ENCODE results near the gene DNAJC25. TPM values are rescaled to one million over a fixed set of nuclear protein-coding genes. Genes with fewer than 3 reads are reported as not detected.
A peak's percentile ranks its signal among the peaks of the same experiment; 100 is the strongest.
"Not testable (repeated sequence)": the region's sequence is repeated elsewhere in the genome, so short reads cannot be mapped to it uniquely, and the experiment has no call there.

The DNAJC25 gene
- 7.7 TPM for polyA plus RNA-seq (2013, experiment 1 of 2; ENCODE audit: insufficient read length)
- 7.2 TPM for polyA plus RNA-seq (2013, experiment 2 of 2; ENCODE audit: insufficient read length)

- DNase-seq, result peak; percentile 99
Measured at GRCh38 chr9:111631214-111631971, at the start of gene DNAJC25. Gene DNAJC25 (plus strand): TSS chr9:111631334. CDS start chr9:111631408, 74 bp downstream.

DNA sequence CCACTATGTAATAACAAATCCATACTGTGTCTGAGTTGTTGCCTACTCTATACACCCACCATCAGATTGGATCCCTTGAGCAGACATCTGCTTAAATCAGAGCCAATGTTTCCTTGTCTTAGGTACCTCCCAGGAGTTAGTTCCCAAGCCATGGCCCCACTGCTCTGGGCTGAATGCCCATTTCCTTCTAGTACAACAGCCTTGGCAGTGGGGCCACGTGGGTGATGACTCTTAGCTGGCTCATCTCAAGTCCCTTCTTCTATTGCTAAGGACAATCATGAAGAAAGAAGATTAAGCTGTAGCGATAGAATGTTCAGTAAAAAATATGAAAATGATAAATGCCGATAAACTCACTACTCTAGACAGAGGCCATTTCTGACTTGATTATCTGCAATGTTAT, 48.2 kb upstream of the DNAJC25 start:
- no peak for DNase-seq

GRCh38 chr9:111586378-111586777, 44.8 kb upstream of the DNAJC25 start:
- no peak for DNase-seq

DNA sequence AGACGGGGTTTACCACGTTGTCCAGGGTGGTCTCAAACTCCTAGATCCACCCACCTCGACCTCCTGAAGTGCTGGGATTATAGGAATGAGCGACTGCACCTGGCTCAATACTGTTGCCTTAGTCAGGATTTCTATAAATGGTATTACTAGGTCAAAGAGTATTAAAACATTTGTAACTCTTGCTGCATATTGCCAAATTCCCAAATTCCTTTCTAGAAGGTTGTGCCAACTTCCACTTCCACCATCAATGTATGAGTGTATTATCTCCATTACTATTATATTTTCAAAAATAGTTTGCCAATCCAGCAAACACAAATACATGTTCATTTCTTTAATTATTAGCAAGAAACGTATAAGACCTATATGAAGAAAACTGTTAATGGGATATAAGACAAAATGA, 42.3 kb upstream of the DNAJC25 start:
- DNase-seq, result no peak

GRCh38 chr9:111597852-111598732, 33.0 kb upstream of the DNAJC25 start:
- peak; percentile 51 for DNase-seq

DNA sequence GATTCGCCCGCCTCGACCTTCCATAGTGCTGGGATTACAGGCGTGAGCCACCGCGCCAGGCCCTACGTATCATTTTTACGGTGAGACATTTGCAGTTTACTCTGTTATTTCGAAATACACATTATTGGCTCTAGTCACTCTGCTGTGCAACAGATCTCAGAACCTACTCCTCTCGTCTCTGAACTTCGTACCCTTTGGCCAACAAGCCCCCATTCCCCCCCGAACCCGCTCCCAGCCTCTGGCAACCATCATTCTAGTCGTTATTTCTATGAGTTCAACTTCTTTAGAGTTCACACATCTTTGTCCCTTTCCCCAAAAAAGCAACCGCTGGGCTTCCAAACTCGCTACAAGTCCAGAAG, 32.4 kb upstream of the DNAJC25 start:
- DNase-seq, result peak; percentile 23

DNA sequence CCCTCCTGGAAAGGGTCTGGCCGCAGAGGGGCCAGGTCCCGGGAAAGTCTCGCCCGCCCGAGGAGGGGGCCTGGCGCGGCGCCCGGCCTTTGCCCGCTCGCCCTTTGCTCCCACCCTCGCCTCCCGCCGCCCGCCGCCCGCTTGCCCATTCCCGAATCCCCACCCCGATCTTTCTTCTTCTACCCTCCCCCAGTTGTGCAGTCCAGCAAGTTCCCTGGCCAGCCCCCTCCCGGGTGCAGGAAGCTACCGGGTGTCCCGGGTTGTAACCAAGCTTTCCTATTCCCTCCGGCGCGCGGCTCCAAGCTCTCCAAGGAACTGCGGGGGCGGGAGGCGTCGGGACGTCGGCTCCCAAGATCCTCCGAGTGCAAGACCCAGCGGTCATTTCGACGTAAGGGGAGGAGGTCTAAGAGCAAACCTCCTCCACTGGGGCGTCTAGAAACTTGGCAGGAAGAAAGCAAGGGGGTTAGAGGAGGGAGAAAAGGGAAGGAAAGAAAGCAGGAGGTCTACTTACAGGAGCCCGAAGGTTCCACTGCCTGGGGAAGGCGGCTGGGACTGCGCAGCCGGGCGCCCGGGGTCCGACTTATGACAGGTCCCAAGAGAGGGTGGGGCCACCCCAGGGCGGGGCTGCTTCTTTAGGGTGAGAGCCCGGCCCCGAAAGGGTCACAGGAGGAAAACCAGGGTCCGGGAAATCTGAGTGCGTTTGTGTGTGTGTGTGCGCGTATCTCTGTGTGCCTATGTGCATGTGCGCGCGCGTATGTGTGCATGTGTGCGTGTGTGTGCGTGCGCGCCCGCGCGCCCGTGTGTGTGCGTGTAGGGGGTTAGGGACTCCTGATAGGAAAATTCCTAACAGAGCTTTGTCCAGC, 31.8 kb upstream of the DNAJC25 start, which contains the start of gene PTGR1:
TSS of gene PTGR1 (minus strand) at position 556 of the 863 bp plus-strand sequence. CDS start 2,225 bp downstream, outside the sequence.
- peak; percentile 87 for DNase-seq

DNA sequence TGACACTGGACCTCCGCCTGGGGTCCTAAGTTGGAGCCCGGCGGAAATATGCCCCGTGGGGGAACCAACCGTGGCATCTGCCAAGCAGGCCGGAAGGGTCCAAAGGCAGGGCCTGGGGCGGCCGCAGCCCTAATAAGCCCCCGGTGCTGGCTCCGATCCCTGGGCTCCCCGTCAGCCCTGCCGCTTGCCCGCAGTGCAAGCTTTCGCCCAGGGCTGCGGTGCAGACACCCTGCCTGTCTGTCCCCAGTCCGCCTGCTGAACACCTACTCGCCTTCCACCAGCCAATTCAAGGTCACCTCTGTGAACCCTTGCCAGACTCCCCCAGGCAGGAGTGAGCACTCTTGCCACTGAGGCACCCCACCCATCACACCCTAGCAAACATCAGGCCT, 31.2 kb upstream of the DNAJC25 start:
- no peak for DNase-seq

DNA sequence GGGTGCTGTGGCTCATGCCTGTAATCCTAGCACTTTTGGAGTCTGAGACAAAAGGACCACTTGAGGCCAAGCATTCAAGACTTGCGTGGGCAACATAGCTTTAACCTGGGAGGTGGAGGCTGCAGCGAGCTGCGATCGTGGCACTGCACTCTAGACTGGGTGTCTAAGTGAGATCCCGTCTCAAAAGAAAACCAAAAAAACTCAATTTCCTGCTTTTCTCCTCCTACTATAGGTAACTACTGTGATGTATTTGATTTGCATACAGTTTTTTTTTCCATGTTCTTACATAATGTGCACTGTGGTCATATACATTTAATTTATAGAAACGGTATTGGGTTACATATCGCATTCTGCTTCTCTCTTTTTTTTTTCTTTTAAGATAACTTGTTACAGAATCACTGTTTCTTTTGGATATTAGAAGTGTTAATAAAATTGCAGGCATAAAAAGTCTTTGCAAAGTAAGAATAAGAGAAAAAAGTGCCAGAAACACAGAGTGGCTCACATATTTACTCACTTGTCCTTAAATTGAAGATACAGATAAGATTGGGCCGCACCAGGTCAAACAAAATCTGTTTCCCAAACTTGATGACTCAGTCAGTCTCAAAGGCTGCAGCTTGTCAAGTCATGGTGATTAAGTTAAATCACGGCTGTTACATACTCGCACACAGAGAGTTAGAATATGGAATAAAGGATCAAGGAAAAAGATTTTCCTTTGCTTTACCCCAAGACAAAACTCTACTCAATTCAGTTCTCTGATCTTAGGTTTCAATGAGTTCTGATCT, 29.7 kb upstream of the DNAJC25 start:
- peak; percentile 31 for DNase-seq

DNA sequence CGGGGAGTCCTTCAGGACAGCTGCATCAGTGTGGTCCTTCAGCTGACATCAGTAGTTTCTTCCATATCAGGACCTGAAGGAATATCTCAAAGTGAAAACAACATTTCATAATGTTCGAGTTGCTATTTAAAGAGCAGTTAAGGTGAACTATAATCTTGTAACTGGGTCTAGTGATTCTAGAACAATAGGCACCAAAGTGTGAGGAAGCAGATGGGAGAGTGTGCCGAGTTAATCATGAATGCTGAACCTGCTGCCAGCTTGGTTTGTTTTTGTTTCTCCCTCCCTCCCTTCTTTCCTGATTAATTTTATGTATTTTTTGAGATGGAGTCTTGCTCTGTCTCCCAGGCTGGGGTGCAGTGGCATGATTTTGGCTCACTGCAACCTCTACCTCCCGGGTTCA, 28.1 kb upstream of the DNAJC25 start:
- DNase-seq, result no peak

- no peak for DNase-seq
Measured at GRCh38 chr9:111604054-111604615, 27.0 kb upstream of the DNAJC25 start.

GRCh38 chr9:111605041-111605559, 26.0 kb upstream of the DNAJC25 start:
- no peak for DNase-seq

- DNase-seq, result no peak
Measured at GRCh38 chr9:111610149-111610548, 21.0 kb upstream of the DNAJC25 start.

GRCh38 chr9:111610845-111611244, 20.3 kb upstream of the DNAJC25 start:
- DNase-seq, result no peak

DNA sequence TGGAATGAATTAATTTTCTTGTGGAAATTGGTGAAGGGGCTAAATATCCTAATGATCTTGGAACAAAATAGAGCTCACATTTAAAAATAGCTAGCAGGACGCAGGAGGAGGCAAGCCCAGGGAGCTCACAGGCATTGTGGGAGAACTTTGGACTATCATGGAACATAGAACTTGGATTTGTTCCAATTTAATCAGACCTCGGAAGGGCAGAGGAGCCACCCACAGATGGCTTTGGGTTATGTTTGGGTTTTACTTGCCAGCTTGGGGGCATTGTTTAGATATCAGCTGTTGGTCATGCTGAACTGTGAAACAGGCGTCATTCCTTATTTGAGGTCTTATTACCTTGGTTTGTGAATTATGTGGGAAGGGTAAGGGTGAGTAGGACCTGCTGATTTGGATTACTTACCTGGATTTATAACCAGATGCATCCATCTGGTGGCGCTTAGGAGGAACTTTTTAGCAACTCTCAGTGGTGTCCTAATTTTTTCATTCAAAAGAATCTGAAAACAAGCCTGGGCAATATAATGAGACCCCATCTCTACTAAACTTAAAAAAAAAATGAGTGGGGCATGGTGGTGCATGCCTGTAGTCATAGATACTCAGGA, 17.6 kb upstream of the DNAJC25 start:
- DNase-seq, result no peak

DNA sequence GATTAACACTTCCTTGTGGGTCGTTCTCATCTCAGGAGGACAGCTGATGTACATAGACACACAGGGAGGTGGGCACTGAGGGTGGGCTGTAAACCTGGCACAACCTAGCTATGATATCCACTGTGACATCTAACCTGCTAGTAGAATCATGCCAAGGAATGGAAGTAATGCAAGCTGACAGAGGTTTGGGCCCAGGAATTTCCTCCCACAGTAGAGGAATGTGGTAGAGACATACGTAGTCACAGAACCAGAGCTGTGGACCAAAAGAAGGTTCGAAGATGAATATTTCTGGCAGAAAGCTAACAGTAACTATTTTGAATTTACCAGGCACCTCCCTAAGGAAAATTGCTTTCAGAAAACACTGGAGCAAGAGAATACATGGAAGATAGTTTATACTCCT, 15.2 kb upstream of the DNAJC25 start:
- DNase-seq, result peak; percentile 14

- not testable (repeated sequence) for DNase-seq
Measured at GRCh38 chr9:111617349-111617748, 13.8 kb upstream of the DNAJC25 start.

DNA sequence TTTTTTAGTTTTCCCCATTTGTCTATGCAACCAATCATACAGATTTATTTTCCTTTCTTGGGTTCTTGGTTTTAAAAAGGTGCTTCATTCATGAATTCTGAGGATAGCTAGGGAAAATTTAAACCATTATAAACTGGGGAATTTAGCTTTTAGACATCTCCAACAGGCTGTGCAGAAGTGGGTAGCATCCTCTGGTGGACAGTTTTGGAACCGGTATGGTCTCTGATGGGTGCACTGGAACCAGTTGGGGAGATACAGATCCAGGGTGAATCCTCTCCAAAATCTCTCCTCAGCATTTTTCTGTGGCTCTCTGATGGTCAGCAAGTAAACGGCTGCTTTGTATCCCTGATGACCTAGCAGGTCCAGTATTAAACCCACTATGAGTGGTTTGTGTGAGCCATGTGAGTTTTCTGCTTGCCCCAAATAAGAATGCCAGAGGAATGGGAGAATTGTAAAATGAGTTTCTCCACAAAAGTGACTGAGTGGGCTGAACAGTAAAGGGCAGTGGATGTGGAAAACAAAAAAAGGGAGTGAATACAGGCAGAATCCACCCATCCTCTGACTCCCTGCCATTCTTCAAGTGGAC, 9.1 kb upstream of the DNAJC25 start:
- DNase-seq, result peak; percentile 40

DNA sequence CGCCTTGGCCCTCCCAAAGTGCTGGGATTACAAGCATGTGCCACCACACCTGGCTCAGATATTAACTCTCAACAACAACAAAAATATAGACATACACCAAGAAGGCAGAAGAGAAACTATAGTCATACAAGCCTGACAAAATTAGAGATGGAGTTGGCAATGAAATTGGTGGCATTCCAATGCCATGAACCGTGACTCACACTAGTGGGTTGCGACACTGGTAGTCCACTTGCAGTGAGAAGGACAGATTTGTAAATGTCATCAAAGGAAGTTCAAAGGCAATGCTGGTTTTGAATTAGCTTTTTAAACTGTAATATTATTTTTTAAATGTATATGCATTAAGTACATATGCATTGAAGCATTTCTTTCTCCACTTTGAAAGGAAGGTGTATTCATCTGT, 8.5 kb upstream of the DNAJC25 start:
- DNase-seq, result peak; percentile 61

All from fibroblast of skin of abdomen (primary cell).